Stimulated activated CD8-positive, alpha-beta memory T cell treated with anti-CD3 and anti-CD28 coated beads, Interleukin-2, amount 100 ng/mL, for 1 hour (primary cell): ENCODE results near the gene TTC24.
"Not testable (repeated sequence)": the region's sequence is repeated elsewhere in the genome, so short reads cannot be mapped to it uniquely, and the experiment has no call there.

ENCODE experiments used
- DNase-seq, 2 donors: peaks; one replicate each; pipeline ENCODE4 v3.0.0-alpha.2; 2020; ENCODE audit warnings: low read depth in 2 of 2

The TTC24 gene

DNA sequence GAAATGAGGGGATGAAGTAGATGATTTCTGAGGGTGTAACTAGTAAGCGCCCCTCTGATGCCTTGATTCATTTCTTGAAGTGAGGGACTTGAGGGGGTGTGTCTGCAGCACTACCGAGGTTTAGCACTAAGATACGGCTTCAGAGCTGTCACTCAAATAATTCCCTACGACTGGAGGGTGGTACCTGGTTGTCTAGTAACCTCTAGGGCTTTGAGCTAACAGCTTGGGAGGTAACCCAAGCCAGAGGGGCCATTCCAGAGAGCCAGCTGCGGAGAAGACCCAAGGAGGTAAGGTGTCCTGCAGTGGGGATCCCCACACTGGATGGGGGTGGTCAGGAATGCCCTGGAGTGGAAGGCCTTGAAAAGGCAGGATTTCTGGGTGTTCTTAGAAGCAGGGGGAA is at the start of gene TTC24:
Gene TTC24, plus strand, starts transcription at position 252 of the 400 bp plus-strand sequence. CDS start 1,642 bp downstream, outside the sequence.
- no peak for DNase-seq

DNA sequence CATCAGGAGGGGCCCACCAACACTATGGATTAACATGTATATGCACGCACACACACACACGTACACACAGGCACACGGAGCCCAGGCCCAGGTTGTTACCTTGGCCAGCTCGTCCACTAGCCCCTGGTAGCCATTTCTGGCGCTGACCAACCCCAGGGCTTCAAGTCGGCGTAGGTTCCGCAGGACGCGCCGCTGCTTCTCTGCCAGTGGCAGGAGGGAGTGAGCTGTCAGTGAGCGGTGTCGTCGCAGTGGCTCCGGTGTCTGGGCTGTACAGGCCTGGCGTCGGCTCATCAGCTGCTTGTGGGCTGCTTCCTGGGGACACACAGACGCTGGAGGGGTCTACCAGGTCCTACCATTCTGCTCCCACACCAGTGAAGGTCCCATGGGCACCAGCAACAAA is 49.5 kb upstream of the TTC24 start:
- no peak for DNase-seq

GRCh38 chr1:156532374-156532773 is 47.1 kb upstream of the TTC24 start:
- no peak for DNase-seq

DNA sequence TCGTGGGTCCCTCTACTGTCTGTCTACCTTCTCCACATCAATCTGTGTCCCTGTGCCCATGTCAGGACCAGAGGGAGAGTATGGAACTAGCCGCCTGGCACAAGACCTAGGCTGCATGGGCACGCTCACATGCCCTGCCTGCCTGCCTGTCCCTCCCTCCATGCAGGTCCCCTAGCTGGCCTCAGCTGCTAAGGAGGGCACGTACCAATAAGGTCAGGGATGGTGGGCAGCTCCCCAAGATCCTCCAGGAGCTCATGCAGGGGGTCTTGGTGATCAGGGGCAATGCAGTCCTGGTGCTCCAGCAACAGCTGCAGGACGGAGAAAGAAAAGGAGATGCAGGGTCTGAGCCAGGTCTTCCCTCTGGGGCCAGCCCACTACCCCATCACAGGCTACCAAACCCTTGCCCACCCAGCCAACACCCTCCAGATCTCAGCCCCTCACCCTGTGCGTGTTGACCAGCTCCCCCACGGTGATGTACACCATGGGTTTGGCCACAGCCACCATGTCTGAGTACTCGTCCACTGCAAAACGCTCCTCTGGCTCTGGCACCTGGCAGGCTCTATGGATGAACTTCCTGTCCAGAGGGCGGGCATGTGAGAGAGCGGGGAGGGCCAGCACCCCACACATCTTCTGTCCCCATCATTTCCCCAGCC is 45.8 kb upstream of the TTC24 start:
- no peak for DNase-seq

DNA sequence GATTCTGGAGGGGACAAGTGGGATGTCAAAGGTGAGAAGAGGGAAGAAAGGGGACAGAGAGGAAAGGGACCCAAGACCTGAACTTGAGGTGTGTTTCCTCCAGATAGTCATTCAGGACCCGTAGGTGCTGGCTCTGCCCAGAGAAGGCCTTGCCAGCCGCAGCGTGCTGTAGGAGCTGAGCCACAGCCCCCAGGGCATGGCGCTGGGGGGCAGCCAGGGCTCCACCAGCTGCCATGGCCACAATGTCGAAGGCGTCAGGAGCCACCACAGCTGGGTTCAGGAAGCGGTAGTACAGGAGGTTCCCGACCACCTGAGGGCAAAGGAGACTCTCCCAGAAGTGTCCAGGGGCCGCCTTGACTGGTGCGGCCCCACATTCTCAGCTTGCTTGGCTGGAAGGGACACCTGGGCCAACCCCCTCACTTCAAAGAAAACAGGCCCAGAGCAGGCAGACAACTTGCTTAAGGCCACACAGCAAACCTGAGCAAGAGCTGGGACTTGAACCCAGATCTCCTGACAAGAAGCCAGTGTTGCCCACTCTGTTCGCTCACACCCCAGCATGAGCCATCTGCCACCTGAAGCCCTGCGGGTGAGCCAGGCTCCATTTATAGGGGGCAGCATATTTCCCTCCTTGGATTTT is 45.0 kb upstream of the TTC24 start:
- DNase-seq = no peak

- no peak for DNase-seq
Observed at GRCh38 chr1:156537027-156537426, 42.5 kb upstream of the TTC24 start.

DNA sequence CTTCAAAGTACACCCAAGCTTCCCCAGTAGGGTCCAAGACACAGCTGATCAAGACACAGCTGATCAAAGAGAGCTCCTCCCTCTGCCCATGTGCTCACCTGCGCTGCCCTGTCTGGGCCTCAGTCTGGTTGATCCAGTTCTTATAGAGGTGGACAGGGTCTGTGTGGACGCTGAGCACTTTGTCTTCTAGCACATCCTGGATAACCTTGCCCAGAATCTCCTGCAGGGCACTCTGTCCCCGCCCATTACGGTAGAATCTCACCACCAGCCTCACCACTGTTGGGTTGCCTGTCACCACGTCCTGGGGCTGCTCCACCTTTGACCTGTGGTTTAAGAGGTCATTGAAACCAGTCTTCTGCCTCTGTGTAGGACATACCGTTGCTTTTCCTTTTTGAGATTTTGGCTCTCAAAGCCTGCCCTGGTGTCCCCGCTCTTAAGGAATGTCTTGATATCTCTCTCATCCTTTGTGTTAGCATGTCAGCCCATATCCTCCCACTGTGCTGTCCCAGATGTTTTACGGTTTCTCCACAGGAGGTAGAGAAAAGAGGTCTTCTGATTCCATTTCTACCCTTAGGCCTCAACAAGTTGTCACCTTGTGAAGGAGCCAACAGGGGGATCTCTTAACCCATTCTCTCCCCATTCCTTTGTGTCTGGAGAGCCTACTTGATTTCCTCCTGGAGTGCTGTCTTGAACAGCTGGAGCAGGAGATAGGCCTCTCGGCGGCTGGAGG is 40.6 kb upstream of the TTC24 start:
- no peak for DNase-seq

- no peak for DNase-seq
Observed at GRCh38 chr1:156539818-156540355, 39.6 kb upstream of the TTC24 start.

DNA sequence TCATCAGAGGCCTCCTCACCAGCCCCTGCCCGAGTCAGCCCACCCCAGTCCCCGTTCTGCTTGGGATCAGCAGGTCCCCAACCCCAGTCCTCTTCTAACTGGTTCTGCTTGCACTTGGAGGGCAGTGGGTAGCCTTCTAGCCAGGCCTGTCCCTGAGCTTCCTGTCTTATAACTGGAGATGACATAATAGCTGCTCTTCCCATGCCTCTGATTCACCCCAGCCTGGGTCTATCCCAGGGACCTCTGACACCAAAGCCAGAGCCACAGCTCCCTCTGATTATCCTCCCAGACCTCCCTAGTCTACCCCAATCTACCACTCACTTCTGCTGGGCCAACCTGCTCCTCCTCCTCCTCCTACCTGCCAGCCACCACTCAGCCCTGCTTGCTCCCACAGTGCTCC is 38.6 kb upstream of the TTC24 start:
- no peak for DNase-seq

DNA sequence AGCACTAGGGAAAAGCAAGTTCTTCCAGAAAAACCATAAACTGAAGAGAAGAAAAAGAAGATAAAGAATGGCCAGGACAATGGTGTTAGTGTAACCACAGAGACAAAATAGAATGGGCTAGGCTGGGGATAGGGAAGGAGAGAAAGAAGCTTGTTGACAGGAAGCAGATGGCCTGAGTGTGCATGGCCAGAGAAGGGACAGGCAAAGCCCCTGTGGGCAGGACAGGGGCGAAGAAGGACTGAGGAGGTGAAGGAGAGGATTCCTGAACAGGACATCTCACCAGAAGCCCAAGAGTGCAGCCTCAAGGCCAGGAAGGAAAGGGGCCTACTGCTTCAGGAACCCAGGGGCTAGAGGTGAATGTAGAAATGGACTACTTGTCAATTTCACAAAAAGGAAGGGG is 36.5 kb upstream of the TTC24 start:
- DNase-seq = no peak

GRCh38 chr1:156544592-156545102 is 34.9 kb upstream of the TTC24 start:
- no peak for DNase-seq

GRCh38 chr1:156546267-156546666 is 33.3 kb upstream of the TTC24 start:
- no peak for DNase-seq

DNA sequence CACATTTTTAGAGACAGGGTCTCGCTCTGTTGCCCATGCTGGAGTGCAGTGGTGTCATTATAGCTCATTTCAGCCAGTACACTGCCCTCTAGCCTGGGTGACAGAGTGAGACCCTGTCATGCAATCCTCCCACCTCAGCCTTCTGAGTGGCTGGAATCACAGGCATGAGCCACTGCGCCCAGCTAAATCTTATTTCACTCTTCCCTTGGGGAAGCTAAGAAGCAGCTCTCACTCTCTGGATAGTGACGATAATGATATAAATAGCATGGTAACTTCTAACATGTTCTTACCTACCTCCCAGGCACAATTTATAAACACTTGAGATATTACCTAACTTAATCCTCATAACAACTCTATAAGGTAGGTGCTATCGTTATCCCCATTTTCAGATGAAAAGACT is 32.1 kb upstream of the TTC24 start:
- DNase-seq = no peak

GRCh38 chr1:156547982-156548381 is 31.5 kb upstream of the TTC24 start:
- DNase-seq = no peak

- no peak for DNase-seq
Observed at GRCh38 chr1:156549390-156549789, 30.1 kb upstream of the TTC24 start.

- no peak for DNase-seq
Observed at GRCh38 chr1:156549831-156550230, 29.7 kb upstream of the TTC24 start.

GRCh38 chr1:156550346-156550745 is 29.2 kb upstream of the TTC24 start:
- DNase-seq = no peak

DNA sequence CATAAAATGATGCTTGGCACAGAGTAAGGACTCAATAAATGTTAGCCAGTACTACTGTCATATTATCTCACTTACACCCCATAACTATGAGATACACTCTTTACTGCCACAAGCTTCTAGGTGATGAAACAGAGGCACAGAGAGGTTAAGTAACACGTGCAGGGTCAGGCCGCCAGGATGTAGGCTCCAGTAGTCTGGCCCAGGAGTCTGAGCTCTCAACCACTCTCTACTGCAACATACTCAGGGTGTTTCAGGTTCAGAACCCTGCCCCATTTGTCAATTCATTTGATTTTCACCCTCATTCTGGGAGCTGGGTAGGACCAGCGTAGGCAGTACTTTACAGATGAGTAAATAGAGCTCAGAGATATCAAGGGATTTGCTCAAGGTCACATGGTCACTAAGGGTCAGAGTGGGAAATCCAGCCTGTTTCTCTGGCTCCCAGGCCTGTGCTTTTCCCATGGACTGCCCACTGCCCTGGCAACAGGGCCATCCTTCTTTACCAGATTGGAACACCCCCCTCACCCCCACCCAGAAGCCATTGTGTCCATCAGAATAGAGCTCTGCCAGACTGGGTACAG is 28.4 kb upstream of the TTC24 start:
- no peak for DNase-seq

GRCh38 chr1:156551869-156552268 is 27.7 kb upstream of the TTC24 start:
- no peak for DNase-seq

DNA sequence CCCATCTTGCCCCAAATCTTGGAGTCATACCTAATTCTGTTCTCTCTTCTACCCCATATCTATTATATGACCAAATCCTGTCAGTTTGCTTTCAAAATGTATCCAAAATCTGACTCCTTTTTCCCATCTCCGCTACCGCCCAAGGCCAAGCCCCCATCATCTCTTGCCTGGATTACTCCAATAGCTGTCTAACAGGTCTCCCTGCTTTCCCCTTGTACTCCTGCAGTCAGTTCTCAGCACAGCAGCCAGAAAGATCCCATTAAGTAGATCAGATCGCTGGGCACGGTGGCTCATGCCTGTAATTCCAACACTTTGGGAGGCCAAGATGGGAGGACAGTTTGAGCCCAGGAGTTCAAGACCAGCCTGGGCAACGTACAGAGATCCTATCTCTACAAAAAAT is 27.0 kb upstream of the TTC24 start:
- no peak for DNase-seq

DNA sequence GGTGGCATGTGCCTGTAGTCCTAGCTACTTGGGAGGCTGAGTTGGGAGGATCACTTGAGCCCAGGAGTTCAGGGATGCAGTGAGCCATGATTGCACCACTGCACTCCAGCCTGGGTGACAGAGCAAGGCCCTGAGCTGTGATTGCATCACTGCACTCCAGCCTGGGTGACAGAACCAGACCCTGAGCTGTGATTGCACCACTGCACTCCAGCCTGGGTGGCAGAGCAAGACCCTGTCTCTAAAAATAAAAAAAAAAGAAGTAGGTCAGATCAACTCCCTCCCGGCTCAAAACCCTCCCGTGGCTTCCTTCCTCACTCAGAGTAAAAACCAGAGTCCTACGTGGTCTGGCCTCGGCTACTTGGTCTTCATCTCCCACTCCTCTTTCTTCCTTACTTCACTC is 26.6 kb upstream of the TTC24 start:
- DNase-seq = not testable (repeated sequence)

- DNase-seq = no peak
Observed at GRCh38 chr1:156553860-156554485, 25.6 kb upstream of the TTC24 start.
